ENCODE measurements around the gene TBC1D16. TPM values are rescaled to one million over a fixed set of nuclear protein-coding genes. Genes with fewer than 3 reads are reported as not detected.

The TBC1D16 gene
- total and polyA plus RNA-seq, 2 experiments from 2014 or later: 24.5 to 38.1 TPM

DNA sequence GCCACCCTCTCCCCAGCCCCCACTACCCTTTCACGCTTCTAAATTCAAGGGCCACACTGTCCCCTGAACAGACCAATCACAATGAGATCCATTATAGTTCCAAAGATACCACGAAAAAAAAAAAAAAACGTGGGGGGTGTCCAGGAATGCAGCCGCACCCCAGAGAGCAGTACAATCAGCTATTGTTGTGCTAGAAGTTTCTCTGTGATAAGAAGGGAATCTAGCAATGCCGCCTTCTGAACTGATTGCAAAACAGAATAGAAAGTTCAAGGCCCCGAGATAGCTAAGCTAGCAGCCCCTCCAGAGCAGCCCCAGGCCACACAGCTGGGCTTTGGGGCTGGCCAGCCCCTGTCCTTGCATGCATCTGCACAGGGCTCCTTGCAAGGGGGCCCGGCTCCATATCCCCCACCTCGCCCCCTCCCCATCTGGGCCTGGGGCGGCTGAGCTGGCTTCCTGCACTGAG lies 109.5 kb downstream of the TBC1D16 start:
- Histone ChIP-seq H3K79me2 (no peaks in the 10 kb centered on the region), H3K9me2 (replicated peaks; ENCODE audit: insufficient read depth) (no peaks in the 10 kb centered on the region), H3K9me3 (ENCODE audit: low read depth) (no peaks in the 10 kb centered on the region), H3K4me1 (ENCODE audit: insufficient read depth) (peaks cover 45% of the 10 kb centered on the region), H3K4me2 (no peak overlapping the region), H3K36me3 (replicated peaks; ENCODE audit: insufficient read depth, low read depth) (no peaks in the 10 kb centered on the region), H4K20me1 (ENCODE audit: insufficient read depth, poor library complexity, severe bottlenecking) (no peaks in the 10 kb centered on the region), H3K27me3 (peaks cover 10% of the 10 kb centered on the region), H3K27ac (peak overlapping the region; percentile 98), H2AFZ (no peak overlapping the region), H3K4me3 (no peak overlapping the region)
- TF ChIP-seq, protein P1, sequence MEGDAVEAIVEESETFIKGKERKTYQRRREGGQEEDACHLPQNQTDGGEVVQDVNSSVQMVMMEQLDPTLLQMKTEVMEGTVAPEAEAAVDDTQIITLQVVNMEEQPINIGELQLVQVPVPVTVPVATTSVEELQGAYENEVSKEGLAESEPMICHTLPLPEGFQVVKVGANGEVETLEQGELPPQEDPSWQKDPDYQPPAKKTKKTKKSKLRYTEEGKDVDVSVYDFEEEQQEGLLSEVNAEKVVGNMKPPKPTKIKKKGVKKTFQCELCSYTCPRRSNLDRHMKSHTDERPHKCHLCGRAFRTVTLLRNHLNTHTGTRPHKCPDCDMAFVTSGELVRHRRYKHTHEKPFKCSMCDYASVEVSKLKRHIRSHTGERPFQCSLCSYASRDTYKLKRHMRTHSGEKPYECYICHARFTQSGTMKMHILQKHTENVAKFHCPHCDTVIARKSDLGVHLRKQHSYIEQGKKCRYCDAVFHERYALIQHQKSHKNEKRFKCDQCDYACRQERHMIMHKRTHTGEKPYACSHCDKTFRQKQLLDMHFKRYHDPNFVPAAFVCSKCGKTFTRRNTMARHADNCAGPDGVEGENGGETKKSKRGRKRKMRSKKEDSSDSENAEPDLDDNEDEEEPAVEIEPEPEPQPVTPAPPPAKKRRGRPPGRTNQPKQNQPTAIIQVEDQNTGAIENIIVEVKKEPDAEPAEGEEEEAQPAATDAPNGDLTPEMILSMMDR (IDR thresholded peaks at IDR 0.05; ENCODE audit: poor library complexity): no peak
- TF ChIP-seq EZH2 (IDR thresholded peaks at IDR 0.05; ENCODE audit: borderline replicate concordance) (no peak), EZH2phosphoT487 (IDR thresholded peaks at IDR 0.05; ENCODE audit: low read depth, severe bottlenecking, unreplicated experiment) (no peak)
- no peak for DNase-seq (ENCODE audit: low spot score)
- 49% methylated on average over 9 of the region's 9 CpGs for WGBS (ENCODE audit: low lambda C conversion rate, missing lambda C conversion rate)

DNA sequence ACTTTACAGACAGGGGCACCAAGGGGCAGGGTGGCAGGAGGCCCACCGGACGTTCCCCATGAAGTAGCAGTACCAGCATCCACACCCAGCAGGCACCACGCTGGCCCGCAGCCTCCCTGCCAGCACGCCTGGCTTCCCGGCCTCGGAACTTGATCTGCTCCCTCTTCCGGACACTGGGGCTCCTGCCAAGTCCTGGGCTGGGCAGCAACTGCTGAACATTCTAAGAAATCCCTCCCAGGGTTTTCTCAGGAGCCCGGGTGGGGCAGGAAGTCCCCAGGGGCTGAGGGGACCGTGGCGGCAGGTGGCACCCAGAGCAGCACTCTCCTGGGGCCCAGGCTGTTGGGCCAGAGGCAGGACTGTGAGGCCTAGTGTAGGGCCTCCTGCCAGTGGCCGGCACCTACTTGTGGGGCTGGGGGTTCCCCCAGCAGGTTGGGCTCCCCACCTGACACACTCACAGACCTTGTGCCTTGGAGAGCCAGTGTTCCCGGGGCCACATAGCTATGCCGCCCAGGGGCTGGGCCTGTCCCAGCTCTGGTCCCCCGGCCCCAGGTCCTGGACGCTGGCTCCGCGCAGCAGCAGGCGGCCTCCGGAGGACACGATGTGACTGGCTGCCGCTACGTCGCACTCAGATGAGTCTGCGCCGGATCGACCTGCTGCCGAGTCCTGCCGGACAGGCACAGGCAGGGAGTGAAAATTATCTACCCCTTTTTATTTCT lies 110.3 kb downstream of the TBC1D16 start:
- Histone ChIP-seq H2AFZ (no peak overlapping the region), H3K36me3 (replicated peaks; ENCODE audit: insufficient read depth, low read depth) (no peaks in the 10 kb centered on the region), H3K9me3 (ENCODE audit: low read depth) (no peaks in the 10 kb centered on the region), H3K9me2 (replicated peaks; ENCODE audit: insufficient read depth) (no peaks in the 10 kb centered on the region), H4K20me1 (ENCODE audit: insufficient read depth, poor library complexity, severe bottlenecking) (no peaks in the 10 kb centered on the region), H3K4me3 (no peak overlapping the region), H3K4me2 (no peak overlapping the region), H3K79me2 (no peaks in the 10 kb centered on the region), H3K4me1 (ENCODE audit: insufficient read depth) (peaks cover 37% of the 10 kb centered on the region), H3K27me3 (peaks cover 4% of the 10 kb centered on the region), H3K27ac (peak overlapping the region; percentile 98)
- DNase-seq (ENCODE audit: low spot score): no peak
- TF ChIP-seq EZH2phosphoT487 (IDR thresholded peaks at IDR 0.05; ENCODE audit: low read depth, severe bottlenecking, unreplicated experiment): no peak
- TF ChIP-seq, protein P1 (IDR thresholded peaks at IDR 0.05; ENCODE audit: poor library complexity): no peak
- no peak for TF ChIP-seq EZH2 (IDR thresholded peaks at IDR 0.05; ENCODE audit: borderline replicate concordance)
- 86% methylated on average over 28 of the region's 29 CpGs for WGBS (ENCODE audit: low lambda C conversion rate, missing lambda C conversion rate)

DNA sequence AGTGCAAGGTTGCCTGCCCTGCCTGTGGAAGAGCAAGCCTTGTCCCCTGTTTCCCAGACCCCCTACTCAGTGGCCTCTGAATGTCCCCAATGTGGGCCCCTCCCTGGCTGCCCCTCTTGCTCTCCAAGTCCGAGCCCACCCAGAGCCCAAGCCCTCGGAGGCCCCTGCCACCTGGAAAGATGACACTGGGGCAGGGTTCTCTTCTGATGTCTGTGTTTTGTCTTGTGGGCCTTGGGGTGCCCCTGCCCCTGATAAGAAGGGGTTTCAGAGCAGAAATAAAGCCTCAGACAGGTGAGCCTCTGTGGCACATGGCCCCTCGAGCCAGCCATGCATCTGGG lies 111.1 kb downstream of the TBC1D16 start:
- H4K20me1 ChIP-seq (ENCODE audit: insufficient read depth, poor library complexity, severe bottlenecking): no peaks in the 10 kb centered on the region
- peak overlapping the region; percentile 98 for H3K27ac ChIP-seq
- no peak for DNase-seq (ENCODE audit: low spot score)
- H3K79me2 ChIP-seq: no peaks in the 10 kb centered on the region
- H2AFZ ChIP-seq: no peak overlapping the region
- no peaks in the 10 kb centered on the region for H3K27me3 ChIP-seq
- peaks cover 33% of the 10 kb centered on the region for H3K4me1 ChIP-seq (ENCODE audit: insufficient read depth)
- TF ChIP-seq EZH2phosphoT487 (IDR thresholded peaks at IDR 0.05; ENCODE audit: low read depth, severe bottlenecking, unreplicated experiment): no peak
- TF ChIP-seq EZH2 (IDR thresholded peaks at IDR 0.05; ENCODE audit: borderline replicate concordance): no peak
- TF ChIP-seq, protein P1 (IDR thresholded peaks at IDR 0.05; ENCODE audit: poor library complexity): no peak
- H3K9me2 ChIP-seq (replicated peaks; ENCODE audit: insufficient read depth): no peaks in the 10 kb centered on the region
- WGBS (ENCODE audit: low lambda C conversion rate, missing lambda C conversion rate): 100% methylated on average over 2 of the region's 3 CpGs
- H3K9me3 ChIP-seq (ENCODE audit: low read depth): no peaks in the 10 kb centered on the region
- H3K4me3 ChIP-seq: no peak overlapping the region
- H3K4me2 ChIP-seq: no peak overlapping the region
- no peaks in the 10 kb centered on the region for H3K36me3 ChIP-seq (replicated peaks; ENCODE audit: insufficient read depth, low read depth)

All from hepatocyte (in vitro differentiated cells).